ENCODE results near the gene DGKG.

GRCh38 chr3:186216900-186217819 lies 144.9 kb downstream of the DGKG start:
- TF ChIP-seq POLR2AphosphoS5 (IDR thresholded peaks at IDR 0.05; ENCODE audit: low read depth) (no peak), GABPA (IDR thresholded peaks at IDR 0.05; ENCODE audit: low read depth) (no peak)
- TF ChIP-seq, protein P1, sequence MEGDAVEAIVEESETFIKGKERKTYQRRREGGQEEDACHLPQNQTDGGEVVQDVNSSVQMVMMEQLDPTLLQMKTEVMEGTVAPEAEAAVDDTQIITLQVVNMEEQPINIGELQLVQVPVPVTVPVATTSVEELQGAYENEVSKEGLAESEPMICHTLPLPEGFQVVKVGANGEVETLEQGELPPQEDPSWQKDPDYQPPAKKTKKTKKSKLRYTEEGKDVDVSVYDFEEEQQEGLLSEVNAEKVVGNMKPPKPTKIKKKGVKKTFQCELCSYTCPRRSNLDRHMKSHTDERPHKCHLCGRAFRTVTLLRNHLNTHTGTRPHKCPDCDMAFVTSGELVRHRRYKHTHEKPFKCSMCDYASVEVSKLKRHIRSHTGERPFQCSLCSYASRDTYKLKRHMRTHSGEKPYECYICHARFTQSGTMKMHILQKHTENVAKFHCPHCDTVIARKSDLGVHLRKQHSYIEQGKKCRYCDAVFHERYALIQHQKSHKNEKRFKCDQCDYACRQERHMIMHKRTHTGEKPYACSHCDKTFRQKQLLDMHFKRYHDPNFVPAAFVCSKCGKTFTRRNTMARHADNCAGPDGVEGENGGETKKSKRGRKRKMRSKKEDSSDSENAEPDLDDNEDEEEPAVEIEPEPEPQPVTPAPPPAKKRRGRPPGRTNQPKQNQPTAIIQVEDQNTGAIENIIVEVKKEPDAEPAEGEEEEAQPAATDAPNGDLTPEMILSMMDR (IDR thresholded peaks at IDR 0.05; ENCODE audit: insufficient read depth, low read length) = no peak

All from HL-60 (cell line).